Karpas-422 (cell line): ENCODE results near the gene EFCAB10. TPM values are rescaled to one million over a fixed set of nuclear protein-coding genes. Genes with fewer than 3 reads are reported as not detected.
A peak's percentile ranks its signal among the peaks of the same experiment; 100 is the strongest.

Source experiments
- DNase-seq: peaks from one replicate; pipeline ENCODE4 v3.0.0-alpha.2; 2015
- H2AFZ ChIP-seq: fragments of 200-600 bp; sonication (generic); 2 replicates; pipeline ENCODE4 v1.6.1; 2014; ENCODE audit warnings: antibody characterized with exemption, low read length, mixed read lengths
- H3K27ac ChIP-seq: fragments of 200-600 bp; sonication (generic); 2 replicates; pipeline ENCODE4 v1.5.1; 2014; ENCODE audit warnings: mild to moderate bottlenecking, low read length, moderate library complexity
- H3K27me3 ChIP-seq: fragments of 200-600 bp; sonication (generic); 2 replicates; pipeline ENCODE4 v1.6.1; 2014; ENCODE audit warnings: low read length, mixed read lengths
- H3K36me3 ChIP-seq: fragments of 200-600 bp; sonication (generic); 2 replicates; pipeline ENCODE4 v1.6.1; 2014; ENCODE audit warnings: low read length, mixed read lengths; ENCODE audit not compliant: insufficient read depth
- H3K4me1 ChIP-seq: fragments of 200-600 bp; sonication (generic); 2 replicates; pipeline ENCODE4 v1.6.1; 2014; ENCODE audit warnings: mild to moderate bottlenecking, low read length, mixed read lengths
- H3K4me2 ChIP-seq: fragments of 200-600 bp; sonication (generic); 2 replicates; pipeline ENCODE4 v1.6.1; 2014; ENCODE audit warnings: low read length, low read depth, mild to moderate bottlenecking; ENCODE audit not compliant: poor library complexity, severe bottlenecking
- H3K4me3 ChIP-seq: fragments of 200-600 bp; sonication (generic); 2 replicates; pipeline ENCODE4 v1.5.1; 2014; ENCODE audit warnings: mild to moderate bottlenecking, antibody characterized with exemption, low read length, mixed read lengths
- H3K79me2 ChIP-seq: fragments of 200-600 bp; sonication (generic); 2 replicates; pipeline ENCODE4 v1.6.1; 2014; ENCODE audit warnings: mild to moderate bottlenecking, low read length, mixed read lengths
- H3K9ac ChIP-seq: fragments of 200-600 bp; sonication (generic); 2 replicates; pipeline ENCODE4 v1.6.0; 2014; ENCODE audit warnings: low read length
- H3K9me2 ChIP-seq: fragments of 200-600 bp; sonication (generic), shearing (Covaris generic); replicated peaks from 2 replicates; pipeline ENCODE4 v1.6.0; 2014; ENCODE audit warnings: mild to moderate bottlenecking, low read length, moderate library complexity; ENCODE audit not compliant: insufficient read depth
- H3K9me3 ChIP-seq: fragments of 300-700, 200-600 bp; sonication (generic); 2 replicates; pipeline ENCODE4 v1.6.1; 2014; ENCODE audit warnings: low read length, mixed read lengths
- H4K20me1 ChIP-seq: fragments of 200-600 bp; sonication (generic); 2 replicates; pipeline ENCODE4 v1.6.1; 2014; ENCODE audit warnings: mild to moderate bottlenecking, antibody characterized with exemption, low read length, low read depth; ENCODE audit not compliant: insufficient read depth
- total RNA-seq: library from RNA; depleted of rRNA; stranded (reverse); fragments of >200 nt; shearing (Covaris generic); gene quantifications from 2 replicates; pipeline ENCODE4 v1.2.3, GENCODE V29; 2014; ENCODE audit warnings: low replicate concordance

Gene EFCAB10
- total RNA-seq, 1 experiment from 2014 or later = not detected

- no peaks in the 10 kb centered on the region; the same call in 1 of the 2 replicates for H3K4me1 ChIP-seq
- H3K4me2 ChIP-seq = no peak overlapping the region
- no peak overlapping the region for H3K9ac ChIP-seq
- H4K20me1 ChIP-seq = no peaks in the 10 kb centered on the region
- no peaks in the 10 kb centered on the region for H3K9me3 ChIP-seq
- H3K4me3 ChIP-seq = no peak overlapping the region
- H3K79me2 ChIP-seq = no peaks in the 10 kb centered on the region
- no peaks in the 10 kb centered on the region for H3K9me2 ChIP-seq
- peak; percentile 90 for DNase-seq
- no peaks in the 10 kb centered on the region for H3K36me3 ChIP-seq
- H3K27ac ChIP-seq = no peak overlapping the region
- H3K27me3 ChIP-seq = no peaks in the 10 kb centered on the region
- no peak overlapping the region for H2AFZ ChIP-seq
Observed at GRCh38 chr7:105589356-105590077, 8.2 kb upstream of the EFCAB10 start.

GRCh38 chr7:105587909-105588635, 6.8 kb upstream of the EFCAB10 start:
- DNase-seq = no peak
- H3K9ac ChIP-seq = no peak overlapping the region
- no peak overlapping the region for H3K4me2 ChIP-seq
- no peak overlapping the region for H3K27ac ChIP-seq
- H3K4me3 ChIP-seq = no peak overlapping the region
- no peak overlapping the region for H2AFZ ChIP-seq
- H3K9me2 ChIP-seq = no peaks in the 10 kb centered on the region
- no peaks in the 10 kb centered on the region for H3K9me3 ChIP-seq
- H4K20me1 ChIP-seq = no peaks in the 10 kb centered on the region
- no peaks in the 10 kb centered on the region for H3K36me3 ChIP-seq
- H3K79me2 ChIP-seq = no peaks in the 10 kb centered on the region
- H3K27me3 ChIP-seq = no peaks in the 10 kb centered on the region
- H3K4me1 ChIP-seq = no peaks in the 10 kb centered on the region

- Histone ChIP-seq H3K9ac (no peak overlapping the region), H3K27me3 (no peaks in the 10 kb centered on the region), H3K4me3 (no peak overlapping the region), H3K4me2 (no peak overlapping the region), H3K27ac (no peak overlapping the region), H3K4me1 (no peaks in the 10 kb centered on the region), H3K36me3 (no peaks in the 10 kb centered on the region), H3K9me3 (no peaks in the 10 kb centered on the region), H2AFZ (no peak overlapping the region), H3K79me2 (no peaks in the 10 kb centered on the region), H3K9me2 (no peaks in the 10 kb centered on the region), H4K20me1 (no peaks in the 10 kb centered on the region)
- DNase-seq = no peak
Observed at GRCh38 chr7:105585850-105586500, 4.7 kb upstream of the EFCAB10 start.

- H3K79me2 ChIP-seq = no peaks in the 10 kb centered on the region
- no peaks in the 10 kb centered on the region for H3K9me3 ChIP-seq
- no peak overlapping the region for H3K4me3 ChIP-seq
- H3K9ac ChIP-seq = no peak overlapping the region
- H3K4me2 ChIP-seq = no peak overlapping the region
- H2AFZ ChIP-seq = no peak overlapping the region
- H3K36me3 ChIP-seq = no peaks in the 10 kb centered on the region
- no peaks in the 10 kb centered on the region for H3K27me3 ChIP-seq
- DNase-seq = no peak
- no peaks in the 10 kb centered on the region for H4K20me1 ChIP-seq
- no peaks in the 10 kb centered on the region for H3K9me2 ChIP-seq
- no peak overlapping the region for H3K27ac ChIP-seq
- no peaks in the 10 kb centered on the region for H3K4me1 ChIP-seq
Observed at GRCh38 chr7:105584165-105584564, 2.9 kb upstream of the EFCAB10 start.

- no peak for DNase-seq
- Histone ChIP-seq H3K9me2 (no peaks in the 10 kb centered on the region), H3K4me3 (no peak overlapping the region), H3K4me1 (no peaks in the 10 kb centered on the region), H3K79me2 (no peaks in the 10 kb centered on the region), H3K9ac (no peak overlapping the region), H2AFZ (no peak overlapping the region), H3K4me2 (no peak overlapping the region), H4K20me1 (no peaks in the 10 kb centered on the region), H3K27me3 (no peaks in the 10 kb centered on the region), H3K9me3 (no peaks in the 10 kb centered on the region), H3K36me3 (no peaks in the 10 kb centered on the region), H3K27ac (no peak overlapping the region)
Observed at GRCh38 chr7:105583061-105583460, 1.8 kb upstream of the EFCAB10 start.

- H3K27ac ChIP-seq = no peak overlapping the region
- no peaks in the 10 kb centered on the region for H4K20me1 ChIP-seq
- no peaks in the 10 kb centered on the region for H3K36me3 ChIP-seq
- no peak overlapping the region for H3K4me3 ChIP-seq
- H3K9ac ChIP-seq = no peak overlapping the region
- H3K79me2 ChIP-seq = no peaks in the 10 kb centered on the region
- H3K27me3 ChIP-seq = no peaks in the 10 kb centered on the region
- no peaks in the 10 kb centered on the region for H3K9me3 ChIP-seq
- H3K9me2 ChIP-seq = no peaks in the 10 kb centered on the region
- H2AFZ ChIP-seq = no peak overlapping the region
- no peaks in the 10 kb centered on the region for H3K4me1 ChIP-seq
- no peak for DNase-seq
- H3K4me2 ChIP-seq = no peak overlapping the region
Observed at GRCh38 chr7:105580022-105580740, 1.1 kb downstream of the EFCAB10 start.

GRCh38 chr7:105578496-105578895, 2.8 kb downstream of the EFCAB10 start:
- no peaks in the 10 kb centered on the region for H3K9me3 ChIP-seq
- no peak overlapping the region for H2AFZ ChIP-seq
- no peaks in the 10 kb centered on the region for H4K20me1 ChIP-seq
- H3K9me2 ChIP-seq = no peaks in the 10 kb centered on the region
- H3K4me3 ChIP-seq = no peak overlapping the region
- no peak overlapping the region for H3K4me2 ChIP-seq
- H3K79me2 ChIP-seq = no peaks in the 10 kb centered on the region
- no peak for DNase-seq
- no peak overlapping the region for H3K27ac ChIP-seq
- no peaks in the 10 kb centered on the region for H3K4me1 ChIP-seq
- H3K9ac ChIP-seq = no peak overlapping the region
- H3K36me3 ChIP-seq = no peaks in the 10 kb centered on the region
- no peaks in the 10 kb centered on the region for H3K27me3 ChIP-seq

GRCh38 chr7:105577251-105577650, 4.0 kb downstream of the EFCAB10 start:
- Histone ChIP-seq H3K9ac (no peak overlapping the region), H3K36me3 (no peaks in the 10 kb centered on the region), H3K79me2 (no peaks in the 10 kb centered on the region), H3K4me3 (no peak overlapping the region), H3K9me3 (no peaks in the 10 kb centered on the region), H2AFZ (no peak overlapping the region), H3K27me3 (no peaks in the 10 kb centered on the region), H3K4me1 (no peaks in the 10 kb centered on the region), H4K20me1 (no peaks in the 10 kb centered on the region), H3K27ac (no peak overlapping the region), H3K4me2 (no peak overlapping the region), H3K9me2 (no peaks in the 10 kb centered on the region)
- no peak for DNase-seq
